ENCODE data around the gene GRM8. TPM values are rescaled to one million over a fixed set of nuclear protein-coding genes. Genes with fewer than 3 reads are reported as not detected.

The GRM8 gene
- total RNA-seq, 1 experiment from 2014 or later: not detected

DNA sequence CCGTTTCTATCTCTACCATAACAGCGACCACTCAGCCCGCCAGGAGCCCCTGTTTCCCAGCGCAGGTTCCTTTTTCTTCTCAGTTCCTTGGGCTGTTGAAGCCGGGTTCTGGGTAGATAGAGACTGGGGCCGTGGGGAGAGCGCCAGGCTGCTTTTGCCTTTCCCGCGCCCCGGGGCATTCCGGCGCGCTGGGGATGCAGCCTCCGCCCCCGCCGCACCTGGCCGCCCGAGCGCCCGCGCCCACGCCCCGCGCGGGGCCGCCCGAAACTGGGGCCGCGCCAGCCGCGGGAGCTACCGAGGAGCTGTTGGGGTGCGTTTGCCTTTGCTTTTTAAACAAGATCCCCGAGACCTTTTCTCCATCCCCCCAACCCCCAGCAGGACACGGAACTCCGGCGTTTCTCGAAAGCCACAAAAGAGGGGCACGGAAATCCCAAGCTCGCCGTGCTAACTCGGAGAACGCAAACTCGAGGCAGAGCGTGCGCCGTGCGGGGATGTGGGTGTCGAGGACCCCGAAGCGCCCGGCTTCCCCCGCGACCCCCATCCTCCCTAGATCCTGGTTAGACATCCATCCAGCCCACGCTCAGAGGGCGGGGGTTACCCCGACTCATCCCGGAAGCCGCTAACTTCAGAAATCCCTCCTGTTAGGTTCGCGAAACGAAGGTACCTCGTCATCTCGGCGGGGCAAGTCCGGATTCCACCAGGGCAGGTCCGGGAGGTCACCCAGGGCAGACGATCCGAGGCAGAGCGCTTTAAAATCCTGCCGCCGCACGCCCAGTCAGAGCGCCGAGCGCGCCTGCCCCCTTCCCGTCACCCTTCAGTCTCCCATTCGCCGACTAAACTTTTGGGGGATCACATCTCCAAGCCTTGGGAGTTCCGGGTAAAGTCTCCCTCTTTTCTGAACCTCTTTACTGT, 1.0 kb downstream of the GRM8 start:
- no peaks in the 10 kb centered on the region; the same call in 1 of the 2 replicates for H3K9me3 ChIP-seq (replicated peaks)
- H3K27ac ChIP-seq: no peak overlapping the region
- no peak for DNase-seq (ENCODE audit: low read depth in 1 of 2, low spot score in 2 of 2)
- no peak overlapping the region for H3K4me3 ChIP-seq
- peaks cover 21% of the 10 kb centered on the region for H3K4me1 ChIP-seq (replicated peaks)
- peaks cover 74% of the 10 kb centered on the region for H3K27me3 ChIP-seq (replicated peaks)
- no peaks in the 10 kb centered on the region for H3K36me3 ChIP-seq

- Histone ChIP-seq H3K27ac (no peak overlapping the region), H3K4me3 (no peak overlapping the region), H3K36me3 (no peaks in the 10 kb centered on the region), H3K9me3 (replicated peaks) (no peaks in the 10 kb centered on the region; the same call in 1 of the 2 replicates), H3K27me3 (replicated peaks) (peaks cover 72% of the 10 kb centered on the region), H3K4me1 (replicated peaks) (peaks cover 21% of the 10 kb centered on the region)
- no peak for DNase-seq (ENCODE audit: low read depth in 1 of 2, low spot score in 2 of 2)
Observed at GRCh38 chr7:127251036-127251464, 1.7 kb downstream of the GRM8 start.

DNA sequence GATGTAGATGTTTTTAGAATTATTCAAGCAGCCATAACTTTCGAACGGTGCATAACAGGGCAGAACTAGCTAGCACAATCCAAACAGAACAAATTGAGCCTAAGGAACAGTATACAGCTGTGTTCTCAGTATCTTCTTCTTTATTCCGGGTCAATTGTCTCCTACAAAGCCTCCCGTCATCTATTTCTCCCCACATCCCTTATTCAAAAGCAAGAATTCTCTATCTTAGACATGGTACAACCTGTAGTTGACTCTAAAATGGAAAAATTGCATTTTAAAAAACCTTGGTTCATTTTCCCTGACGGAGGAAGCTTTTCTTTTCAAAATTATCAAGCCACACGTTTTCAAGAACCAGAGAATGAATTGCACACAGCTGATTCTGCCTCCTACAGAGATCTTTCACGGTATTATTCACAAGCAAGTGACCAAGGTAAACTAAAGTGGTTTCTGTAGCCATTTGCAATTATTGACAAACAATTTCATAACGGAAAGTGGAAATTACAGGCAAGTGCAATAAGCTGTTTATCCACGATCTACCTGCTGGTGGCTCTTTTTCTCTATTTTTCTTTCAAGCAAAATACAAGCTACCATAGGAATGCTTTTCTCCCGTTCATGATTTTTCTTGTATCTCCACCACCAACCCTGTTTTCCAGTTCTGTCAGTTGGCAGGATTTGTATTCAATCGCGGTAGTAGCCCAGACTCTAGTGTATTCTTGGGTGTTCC, 2.3 kb downstream of the GRM8 start:
- Histone ChIP-seq H3K27me3 (replicated peaks) (peaks cover 77% of the 10 kb centered on the region), H3K36me3 (no peaks in the 10 kb centered on the region), H3K4me3 (no peak overlapping the region), H3K9me3 (replicated peaks) (no peaks in the 10 kb centered on the region; the same call in 1 of the 2 replicates), H3K27ac (no peak overlapping the region), H3K4me1 (replicated peaks) (peaks cover 21% of the 10 kb centered on the region)
- DNase-seq (ENCODE audit: low read depth in 1 of 2, low spot score in 2 of 2): no peak

DNA sequence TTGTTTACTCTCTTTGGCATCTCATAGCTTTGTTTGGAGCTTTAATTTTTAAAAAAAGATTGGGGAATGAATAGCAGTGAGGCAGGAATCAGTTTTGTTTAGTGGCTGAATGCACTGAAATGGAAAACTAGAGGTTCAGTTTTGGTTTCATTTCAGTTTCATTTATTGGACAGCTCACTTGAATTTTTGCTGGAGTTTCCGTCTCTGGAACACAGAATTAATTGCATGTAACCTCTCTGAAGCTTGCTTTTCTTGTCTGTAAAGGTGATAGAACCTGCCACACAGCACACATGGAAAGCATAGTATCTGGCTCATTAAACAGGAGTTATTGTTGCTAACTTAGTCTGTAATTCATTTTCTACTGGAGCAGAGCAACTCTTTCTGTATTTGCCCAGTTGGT, 7.1 kb downstream of the GRM8 start:
- Histone ChIP-seq H3K9me3 (replicated peaks) (no peaks in the 10 kb centered on the region), H3K4me1 (replicated peaks) (no peaks in the 10 kb centered on the region), H3K27ac (no peak overlapping the region), H3K4me3 (no peak overlapping the region), H3K27me3 (replicated peaks) (peaks cover 51% of the 10 kb centered on the region), H3K36me3 (no peaks in the 10 kb centered on the region)
- no peak for DNase-seq (ENCODE audit: low read depth in 1 of 2, low spot score in 2 of 2)

- Histone ChIP-seq H3K27ac (no peak overlapping the region), H3K4me3 (no peak overlapping the region), H3K9me3 (replicated peaks) (no peaks in the 10 kb centered on the region), H3K4me1 (replicated peaks) (no peaks in the 10 kb centered on the region), H3K36me3 (no peaks in the 10 kb centered on the region), H3K27me3 (replicated peaks) (peaks cover 45% of the 10 kb centered on the region)
- no peak for DNase-seq (ENCODE audit: low read depth in 1 of 2, low spot score in 2 of 2)
Observed at GRCh38 chr7:127245002-127245401, 7.7 kb downstream of the GRM8 start.

GRCh38 chr7:127239814-127240213, 12.9 kb downstream of the GRM8 start:
- Histone ChIP-seq H3K4me3 (no peak overlapping the region), H3K27ac (no peak overlapping the region), H3K36me3 (no peaks in the 10 kb centered on the region), H3K9me3 (replicated peaks) (no peaks in the 10 kb centered on the region), H3K4me1 (replicated peaks) (no peaks in the 10 kb centered on the region), H3K27me3 (replicated peaks) (peaks cover 11% of the 10 kb centered on the region)
- no peak for DNase-seq (ENCODE audit: low read depth in 1 of 2, low spot score in 2 of 2)

- Histone ChIP-seq H3K36me3 (no peaks in the 10 kb centered on the region), H3K9me3 (replicated peaks) (no peaks in the 10 kb centered on the region)
- no peak for DNase-seq (ENCODE audit: low read depth in 1 of 2, low spot score in 2 of 2)
Observed at GRCh38 chr7:127233630-127234029, 19.1 kb downstream of the GRM8 start.

GRCh38 chr7:127231415-127231814, 21.3 kb downstream of the GRM8 start:
- Histone ChIP-seq H3K27ac (no peak overlapping the region), H3K4me1 (replicated peaks) (no peaks in the 10 kb centered on the region), H3K4me3 (no peak overlapping the region), H3K27me3 (replicated peaks) (peaks cover 12% of the 10 kb centered on the region), H3K9me3 (replicated peaks) (no peaks in the 10 kb centered on the region), H3K36me3 (no peaks in the 10 kb centered on the region)
- DNase-seq (ENCODE audit: low read depth in 1 of 2, low spot score in 2 of 2): no peak

More at GRCh38 chr7:127233630-127234029, 19.1 kb downstream of the GRM8 start:
- H3K27me3 ChIP-seq (replicated peaks): no peaks in the 10 kb centered on the region
- no peaks in the 10 kb centered on the region for H3K4me1 ChIP-seq (replicated peaks)
- H3K27ac ChIP-seq: no peak overlapping the region
- no peak overlapping the region for H3K4me3 ChIP-seq

DNA sequence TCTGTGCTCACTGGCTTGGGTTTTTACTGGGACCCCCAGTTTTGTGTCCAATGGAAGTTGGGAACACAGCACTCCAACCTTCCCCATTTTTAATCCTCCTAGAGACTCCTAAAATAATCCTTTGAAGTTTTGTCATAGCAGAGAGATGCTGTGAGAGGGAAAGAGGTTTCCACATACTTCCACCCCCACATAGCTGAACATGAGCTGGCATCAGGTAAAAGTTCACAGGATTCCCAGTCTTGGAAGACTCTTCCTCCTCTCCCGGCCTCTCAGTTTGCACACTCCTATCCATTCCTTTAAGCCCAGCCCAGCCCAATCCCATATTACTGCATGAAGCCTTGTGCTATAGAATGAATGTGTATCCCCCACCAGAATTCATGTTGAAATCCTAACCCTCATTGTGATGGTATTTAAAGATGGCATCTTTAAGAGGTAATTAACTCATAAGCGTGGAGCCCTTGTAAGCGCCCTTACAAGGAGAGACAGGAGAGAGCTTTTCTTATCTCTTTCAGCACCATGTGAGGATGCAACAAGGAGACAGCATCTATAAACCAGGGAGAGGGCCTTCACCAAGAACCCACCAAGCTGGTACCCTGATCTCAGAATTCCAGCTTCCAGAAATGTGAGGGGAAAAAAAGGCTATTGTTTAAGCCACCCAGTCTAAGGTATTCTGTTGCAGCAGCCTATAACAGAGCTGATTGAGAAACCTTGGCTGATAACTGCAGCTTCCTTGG, 22.4 kb downstream of the GRM8 start:
- Histone ChIP-seq H3K27me3 (replicated peaks) (peaks cover 12% of the 10 kb centered on the region), H3K36me3 (no peaks in the 10 kb centered on the region), H3K9me3 (replicated peaks) (no peaks in the 10 kb centered on the region), H3K4me1 (replicated peaks) (no peaks in the 10 kb centered on the region), H3K4me3 (no peak overlapping the region), H3K27ac (no peak overlapping the region)
- no peak for DNase-seq (ENCODE audit: low read depth in 1 of 2, low spot score in 2 of 2)

GRCh38 chr7:127226685-127227374, 25.9 kb downstream of the GRM8 start:
- Histone ChIP-seq H3K4me1 (replicated peaks) (no peaks in the 10 kb centered on the region), H3K27me3 (replicated peaks) (peaks cover 15% of the 10 kb centered on the region), H3K36me3 (no peaks in the 10 kb centered on the region), H3K9me3 (replicated peaks) (no peaks in the 10 kb centered on the region), H3K4me3 (no peak overlapping the region), H3K27ac (no peak overlapping the region)
- no peak for DNase-seq (ENCODE audit: low read depth in 1 of 2, low spot score in 2 of 2)

- Histone ChIP-seq H3K4me3 (no peak overlapping the region), H3K27ac (no peak overlapping the region), H3K36me3 (no peaks in the 10 kb centered on the region), H3K9me3 (replicated peaks) (no peaks in the 10 kb centered on the region), H3K4me1 (replicated peaks) (no peaks in the 10 kb centered on the region), H3K27me3 (replicated peaks) (peaks cover 6% of the 10 kb centered on the region)
- no peak for DNase-seq (ENCODE audit: low read depth in 1 of 2, low spot score in 2 of 2)
Observed at GRCh38 chr7:127221731-127222130, 31.0 kb downstream of the GRM8 start.

- Histone ChIP-seq H3K36me3 (no peaks in the 10 kb centered on the region), H3K4me1 (replicated peaks) (no peaks in the 10 kb centered on the region), H3K27me3 (replicated peaks) (0 out of 2 replicates have a peak, but pooled peaks cover 6% of the 10 kb centered on the region), H3K27ac (no peak overlapping the region), H3K4me3 (no peak overlapping the region), H3K9me3 (replicated peaks) (no peaks in the 10 kb centered on the region)
- no peak for DNase-seq (ENCODE audit: low read depth in 1 of 2, low spot score in 2 of 2)
Observed at GRCh38 chr7:127214956-127215718, 37.6 kb downstream of the GRM8 start.

Measured in SJSA1 (cell line).